Panc1 (cell line): Measurements from ENCODE around the gene RIPPLY1.

Experiments
- CTCF ChIP-seq: fragments of 450-650 bp; IDR thresholded peaks from 2 replicates; pipeline ENCODE4 v1.5.1; 2017; ENCODE audit warnings: mild to moderate bottlenecking
- POLR2AphosphoS5 ChIP-seq: IDR thresholded peaks from 2 replicates; pipeline ENCODE4 v1.6.1; 2012; ENCODE audit warnings: mild to moderate bottlenecking, low read depth, low read length, moderate library complexity
- TCF7L2 ChIP-seq: IDR thresholded peaks from 2 replicates; pipeline ENCODE4 v1.6.1; 2011; ENCODE audit warnings: mild to moderate bottlenecking, low read depth, low read length, inconsistent platforms

DNA sequence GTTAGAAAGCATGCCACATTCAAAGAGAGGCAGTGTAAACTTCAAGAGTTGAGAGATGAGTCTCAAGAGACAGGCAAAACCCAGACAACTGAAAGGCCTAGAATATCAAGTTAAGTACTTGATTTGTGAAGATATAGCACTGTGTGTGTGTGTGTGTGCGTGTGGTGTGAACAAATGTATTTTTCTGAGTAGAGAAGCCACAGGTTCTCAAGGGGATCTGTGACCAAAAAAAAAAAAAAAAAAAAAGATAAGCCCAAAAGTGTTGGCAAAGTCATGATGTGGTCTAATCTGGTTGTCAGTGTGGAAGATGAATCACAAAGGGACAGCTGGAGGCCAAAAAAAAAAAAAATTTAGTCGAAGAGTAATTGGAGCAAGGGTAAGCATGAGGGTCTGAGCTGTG lies 3.9 kb downstream of the RIPPLY1 start:
- no peak for TF ChIP-seq CTCF
- no peak for TF ChIP-seq POLR2AphosphoS5
- TF ChIP-seq TCF7L2 = no peak
